Lower leg skin (tissue), 3 donors: Measurements from ENCODE around the gene TMEM198.

Experiments
- POLR2A ChIP-seq, 2 donors: fragments of 450-650 bp; IDR thresholded peaks; one replicate each; pipeline ENCODE4 v1.6.1; 2016 to 2017; ENCODE audit warnings: antibody characterized with exemption in 2 of 2, mild to moderate bottlenecking in 1 of 2, moderate library complexity in 1 of 2
- TF ChIP-seq, protein P1 (sequence below), 3 donors: fragments of 450-650 bp; IDR thresholded peaks; one replicate each; pipeline ENCODE4 v1.5.1; 2016; ENCODE audit warnings: antibody characterized with exemption in 3 of 3, mild to moderate bottlenecking in 3 of 3, moderate library complexity in 2 of 3

DNA sequence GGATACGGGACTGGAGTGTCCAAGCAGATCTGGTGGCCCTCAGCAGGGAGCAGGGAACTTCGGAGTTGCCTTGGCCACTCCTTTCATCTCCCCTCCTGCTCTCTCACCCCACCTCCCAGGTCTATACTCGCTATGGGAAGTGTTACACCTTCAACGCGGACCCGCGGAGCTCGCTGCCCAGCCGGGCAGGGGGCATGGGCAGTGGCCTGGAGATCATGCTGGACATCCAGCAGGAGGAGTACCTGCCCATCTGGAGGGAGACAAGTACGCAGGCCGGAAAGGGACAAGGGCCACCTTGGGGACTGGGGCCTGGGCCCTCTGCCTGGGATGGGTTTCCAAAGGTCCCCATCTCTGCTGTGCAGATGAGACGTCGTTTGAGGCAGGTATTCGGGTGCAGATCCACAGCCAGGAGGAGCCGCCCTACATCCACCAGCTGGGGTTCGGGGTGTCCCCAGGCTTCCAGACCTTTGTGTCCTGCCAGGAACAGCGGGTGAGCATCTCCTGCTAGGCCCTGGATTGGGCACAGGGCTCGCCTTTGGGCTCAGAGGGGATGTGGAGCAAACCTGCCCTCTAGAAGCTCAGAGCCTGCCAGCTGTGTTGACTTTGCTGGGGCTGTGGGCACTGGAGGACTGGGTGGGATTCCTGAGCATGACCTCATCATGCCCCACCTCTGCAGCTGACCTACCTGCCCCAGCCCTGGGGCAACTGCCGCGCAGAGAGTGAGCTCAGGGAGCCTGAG lies 12.0 kb upstream of the TMEM198 start:
- TF ChIP-seq, protein P1, sequence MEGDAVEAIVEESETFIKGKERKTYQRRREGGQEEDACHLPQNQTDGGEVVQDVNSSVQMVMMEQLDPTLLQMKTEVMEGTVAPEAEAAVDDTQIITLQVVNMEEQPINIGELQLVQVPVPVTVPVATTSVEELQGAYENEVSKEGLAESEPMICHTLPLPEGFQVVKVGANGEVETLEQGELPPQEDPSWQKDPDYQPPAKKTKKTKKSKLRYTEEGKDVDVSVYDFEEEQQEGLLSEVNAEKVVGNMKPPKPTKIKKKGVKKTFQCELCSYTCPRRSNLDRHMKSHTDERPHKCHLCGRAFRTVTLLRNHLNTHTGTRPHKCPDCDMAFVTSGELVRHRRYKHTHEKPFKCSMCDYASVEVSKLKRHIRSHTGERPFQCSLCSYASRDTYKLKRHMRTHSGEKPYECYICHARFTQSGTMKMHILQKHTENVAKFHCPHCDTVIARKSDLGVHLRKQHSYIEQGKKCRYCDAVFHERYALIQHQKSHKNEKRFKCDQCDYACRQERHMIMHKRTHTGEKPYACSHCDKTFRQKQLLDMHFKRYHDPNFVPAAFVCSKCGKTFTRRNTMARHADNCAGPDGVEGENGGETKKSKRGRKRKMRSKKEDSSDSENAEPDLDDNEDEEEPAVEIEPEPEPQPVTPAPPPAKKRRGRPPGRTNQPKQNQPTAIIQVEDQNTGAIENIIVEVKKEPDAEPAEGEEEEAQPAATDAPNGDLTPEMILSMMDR (IDR thresholded peaks at IDR 0.05): no peak
- no peak for TF ChIP-seq POLR2A (IDR thresholded peaks at IDR 0.05)
